PC-9 (cell line): Measurements from ENCODE around the gene MAN2A2.

Experiments used
- CTCF ChIP-seq: fragments of 200-600 bp; sonication (generic); conservative IDR thresholded peaks from 2 replicates; pipeline ENCODE4 v1.6.1; 2017; ENCODE audit warnings: mixed run types, antibody characterized with exemption, mild to moderate bottlenecking, moderate library complexity
- EZH2 ChIP-seq: fragments of 200-600 bp; sonication (generic); IDR thresholded peaks from 2 replicates; pipeline ENCODE4 v1.8.0; 2017; ENCODE audit warnings: antibody characterized with exemption, low read depth

GRCh38 chr15:90960298-90961091 is 57.4 kb downstream of the MAN2A2 start:
- TF ChIP-seq CTCF: no peak
- no peak for TF ChIP-seq EZH2
